ENCODE measurements around the gene ACTRT2.

The ACTRT2 gene

GRCh38 chr1:3064296-3064850, 43.1 kb downstream of the ACTRT2 start:
- Histone ChIP-seq H3K36me3 (ENCODE audit: control insufficient read depth in 1 of 2, insufficient read depth in 2 of 2, low read length in 2 of 2) (no peaks in the 10 kb centered on the region), H3K23ac (ENCODE audit: low read length) (no peak overlapping the region), H3K18ac (ENCODE audit: low read length) (no peak overlapping the region), H3K4me3 (ENCODE audit: low read depth, low read length) (no peak overlapping the region), H3K4ac (ENCODE audit: low read depth, low read length) (no peak overlapping the region), H3K9ac (ENCODE audit: low read length) (no peak overlapping the region), H2BK12ac (ENCODE audit: low read length) (no peak overlapping the region), H2BK120ac (ENCODE audit: insufficient read depth, low read length, poor library complexity) (no peak overlapping the region), H3K79me2 (ENCODE audit: control insufficient read depth, insufficient read depth, low read length, poor library complexity) (no peaks in the 10 kb centered on the region), H4K91ac (ENCODE audit: low read depth, low read length) (no peak overlapping the region), H2AK5ac (ENCODE audit: low read length) (no peak overlapping the region), H3K4me1 (ENCODE audit: control insufficient read depth in 1 of 2, insufficient read depth in 2 of 2, low read length in 2 of 2) (peaks cover 17 to 30% of the 10 kb centered on the region in 2 experiments), H3K79me1 (ENCODE audit: low read length) (peaks cover 8% of the 10 kb centered on the region), H3K27ac (ENCODE audit: low read depth, low read length) (no peak overlapping the region), H3K27me3 (ENCODE audit: insufficient read depth, low read length) (peaks cover 70% of the 10 kb centered on the region), H3K4me2 (ENCODE audit: low read length) (no peak overlapping the region), H4K8ac (ENCODE audit: low read depth, low read length) (no peak overlapping the region), H2BK5ac (ENCODE audit: low read depth, low read length, poor library complexity) (no peak overlapping the region), H3K9me3 (ENCODE audit: insufficient read depth, low read depth, low read length) (peaks cover 12% of the 10 kb centered on the region), H4K12ac (ENCODE audit: low read depth, low read length) (no peak overlapping the region), H3K14ac (ENCODE audit: low read length) (no peak overlapping the region), H2AFZ (ENCODE audit: insufficient read depth, low read length, poor library complexity) (no peak overlapping the region)
- no CpG with 5 or more reads among the region's 17 CpGs for WGBS (ENCODE audit: extremely low coverage, insufficient coverage, insufficient read length)
- DNase-seq, result no peak

DNA sequence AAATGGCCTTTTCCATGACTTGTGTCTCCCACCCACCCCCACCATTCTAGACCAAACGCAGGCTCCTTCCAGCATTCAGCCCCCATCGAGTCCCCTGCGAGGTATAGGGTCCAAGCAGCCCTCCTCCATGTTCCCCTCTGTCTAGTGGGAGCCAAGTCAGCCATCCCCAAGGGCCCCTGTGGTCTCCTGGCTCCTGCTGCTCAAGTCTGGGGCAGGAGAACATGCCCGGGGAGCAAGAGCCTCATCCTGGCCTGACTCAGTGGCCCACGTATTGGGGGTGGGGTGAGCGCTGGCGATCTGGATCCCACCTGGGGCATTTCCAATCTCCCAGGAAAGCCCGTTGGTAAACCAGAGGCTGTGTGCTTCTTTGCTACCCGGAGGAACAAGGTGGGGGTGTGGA, 43.6 kb downstream of the ACTRT2 start:
- no peak overlapping the region for H2AFZ ChIP-seq (ENCODE audit: insufficient read depth, low read length, poor library complexity)
- H4K91ac ChIP-seq (ENCODE audit: low read depth, low read length), result no peak overlapping the region
- H3K79me2 ChIP-seq (ENCODE audit: control insufficient read depth, insufficient read depth, low read length, poor library complexity), result no peaks in the 10 kb centered on the region
- H3K4me1 ChIP-seq (ENCODE audit: control insufficient read depth in 1 of 2, insufficient read depth in 2 of 2, low read length in 2 of 2), result peaks cover 17 to 30% of the 10 kb centered on the region in 2 experiments
- H4K12ac ChIP-seq (ENCODE audit: low read depth, low read length), result no peak overlapping the region
- no peak overlapping the region for H2AK5ac ChIP-seq (ENCODE audit: low read length)
- no peak overlapping the region for H2BK5ac ChIP-seq (ENCODE audit: low read depth, low read length, poor library complexity)
- H3K4me3 ChIP-seq (ENCODE audit: low read depth, low read length), result no peak overlapping the region
- H3K4ac ChIP-seq (ENCODE audit: low read depth, low read length), result no peak overlapping the region
- no peak overlapping the region for H3K18ac ChIP-seq (ENCODE audit: low read length)
- H3K27ac ChIP-seq (ENCODE audit: low read depth, low read length), result no peak overlapping the region
- peaks cover 75% of the 10 kb centered on the region for H3K27me3 ChIP-seq (ENCODE audit: insufficient read depth, low read length)
- H3K9me3 ChIP-seq (ENCODE audit: insufficient read depth, low read depth, low read length), result peaks cover 12% of the 10 kb centered on the region
- H3K9ac ChIP-seq (ENCODE audit: low read length), result no peak overlapping the region
- no peaks in the 10 kb centered on the region for H3K36me3 ChIP-seq (ENCODE audit: control insufficient read depth in 1 of 2, insufficient read depth in 2 of 2, low read length in 2 of 2)
- WGBS (ENCODE audit: extremely low coverage, insufficient coverage, insufficient read length), result no CpG with 5 or more reads among the region's 9 CpGs
- H2BK120ac ChIP-seq (ENCODE audit: insufficient read depth, low read length, poor library complexity), result no peak overlapping the region
- no peak overlapping the region for H3K4me2 ChIP-seq (ENCODE audit: low read length)
- H3K79me1 ChIP-seq (ENCODE audit: low read length), result peaks cover 8% of the 10 kb centered on the region
- H3K23ac ChIP-seq (ENCODE audit: low read length), result no peak overlapping the region
- DNase-seq, result no peak
- no peak overlapping the region for H4K8ac ChIP-seq (ENCODE audit: low read depth, low read length)
- H2BK12ac ChIP-seq (ENCODE audit: low read length), result no peak overlapping the region
- H3K14ac ChIP-seq (ENCODE audit: low read length), result no peak overlapping the region

DNA sequence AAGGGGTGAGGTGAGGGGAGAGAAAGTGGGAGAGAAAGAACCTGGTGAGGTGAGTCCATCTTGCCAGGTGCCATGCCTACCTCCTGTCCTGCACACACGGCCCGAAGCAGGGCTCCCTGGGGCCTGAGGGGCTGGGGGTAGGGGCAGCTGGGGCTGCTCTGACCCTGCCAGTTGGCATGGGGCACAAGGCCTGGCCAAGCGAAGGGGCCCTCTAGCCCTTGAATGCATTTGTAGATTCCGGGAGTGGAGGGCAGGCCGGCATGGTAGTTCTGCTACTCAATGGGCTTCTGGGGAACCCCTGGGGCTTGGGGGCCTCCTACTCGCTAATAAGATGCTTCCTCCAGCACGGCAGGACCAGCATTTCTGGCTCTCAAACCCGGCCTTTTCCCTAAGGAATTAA, 44.1 kb downstream of the ACTRT2 start:
- Histone ChIP-seq H4K12ac (ENCODE audit: low read depth, low read length) (no peak overlapping the region), H3K27ac (ENCODE audit: low read depth, low read length) (no peak overlapping the region), H3K79me2 (ENCODE audit: control insufficient read depth, insufficient read depth, low read length, poor library complexity) (no peaks in the 10 kb centered on the region), H3K27me3 (ENCODE audit: insufficient read depth, low read length) (peaks cover 78% of the 10 kb centered on the region), H2AK5ac (ENCODE audit: low read length) (no peak overlapping the region), H3K4ac (ENCODE audit: low read depth, low read length) (no peak overlapping the region), H2AFZ (ENCODE audit: insufficient read depth, low read length, poor library complexity) (no peak overlapping the region), H2BK120ac (ENCODE audit: insufficient read depth, low read length, poor library complexity) (no peak overlapping the region), H3K9me3 (ENCODE audit: insufficient read depth, low read depth, low read length) (peaks cover 12% of the 10 kb centered on the region), H3K23ac (ENCODE audit: low read length) (no peak overlapping the region), H3K9ac (ENCODE audit: low read length) (no peak overlapping the region), H3K36me3 (ENCODE audit: control insufficient read depth in 1 of 2, insufficient read depth in 2 of 2, low read length in 2 of 2) (no peaks in the 10 kb centered on the region), H3K79me1 (ENCODE audit: low read length) (peaks cover 8% of the 10 kb centered on the region), H3K14ac (ENCODE audit: low read length) (no peak overlapping the region), H3K18ac (ENCODE audit: low read length) (no peak overlapping the region), H2BK5ac (ENCODE audit: low read depth, low read length, poor library complexity) (no peak overlapping the region), H2BK12ac (ENCODE audit: low read length) (no peak overlapping the region), H3K4me2 (ENCODE audit: low read length) (no peak overlapping the region), H4K8ac (ENCODE audit: low read depth, low read length) (no peak overlapping the region), H4K91ac (ENCODE audit: low read depth, low read length) (no peak overlapping the region), H3K4me1 (ENCODE audit: control insufficient read depth in 1 of 2, insufficient read depth in 2 of 2, low read length in 2 of 2) (peaks cover 17 to 31% of the 10 kb centered on the region in 2 experiments), H3K4me3 (ENCODE audit: low read depth, low read length) (no peak overlapping the region)
- WGBS (ENCODE audit: extremely low coverage, insufficient coverage, insufficient read length), result no CpG with 5 or more reads among the region's 8 CpGs
- DNase-seq, result no peak

- H3K27me3 ChIP-seq (ENCODE audit: insufficient read depth, low read length), result peaks cover 82% of the 10 kb centered on the region
- WGBS (ENCODE audit: extremely low coverage, insufficient coverage, insufficient read length), result no CpG with 5 or more reads among the region's 7 CpGs
- H2AFZ ChIP-seq (ENCODE audit: insufficient read depth, low read length, poor library complexity), result no peak overlapping the region
- no peaks in the 10 kb centered on the region for H3K79me2 ChIP-seq (ENCODE audit: control insufficient read depth, insufficient read depth, low read length, poor library complexity)
- no peak overlapping the region for H4K8ac ChIP-seq (ENCODE audit: low read depth, low read length)
- no peak overlapping the region for H4K91ac ChIP-seq (ENCODE audit: low read depth, low read length)
- no peak overlapping the region for H3K14ac ChIP-seq (ENCODE audit: low read length)
- no peak overlapping the region for H3K27ac ChIP-seq (ENCODE audit: low read depth, low read length)
- H3K36me3 ChIP-seq (ENCODE audit: control insufficient read depth in 1 of 2, insufficient read depth in 2 of 2, low read length in 2 of 2), result no peaks in the 10 kb centered on the region
- peaks cover 8% of the 10 kb centered on the region for H3K79me1 ChIP-seq (ENCODE audit: low read length)
- no peak overlapping the region for H2AK5ac ChIP-seq (ENCODE audit: low read length)
- no peak for DNase-seq
- H3K4me3 ChIP-seq (ENCODE audit: low read depth, low read length), result no peak overlapping the region
- H2BK12ac ChIP-seq (ENCODE audit: low read length), result no peak overlapping the region
- H3K9ac ChIP-seq (ENCODE audit: low read length), result no peak overlapping the region
- H3K4me2 ChIP-seq (ENCODE audit: low read length), result no peak overlapping the region
- no peak overlapping the region for H3K23ac ChIP-seq (ENCODE audit: low read length)
- H4K12ac ChIP-seq (ENCODE audit: low read depth, low read length), result no peak overlapping the region
- H3K9me3 ChIP-seq (ENCODE audit: insufficient read depth, low read depth, low read length), result peaks cover 15% of the 10 kb centered on the region
- no peak overlapping the region for H2BK120ac ChIP-seq (ENCODE audit: insufficient read depth, low read length, poor library complexity)
- no peak overlapping the region for H3K4ac ChIP-seq (ENCODE audit: low read depth, low read length)
- no peak overlapping the region for H2BK5ac ChIP-seq (ENCODE audit: low read depth, low read length, poor library complexity)
- peaks cover 19 to 31% of the 10 kb centered on the region in 2 experiments for H3K4me1 ChIP-seq (ENCODE audit: control insufficient read depth in 1 of 2, insufficient read depth in 2 of 2, low read length in 2 of 2)
- no peak overlapping the region for H3K18ac ChIP-seq (ENCODE audit: low read length)
These were observed 44.5 kb downstream of the ACTRT2 start for GRCh38 chr1:3065797-3066196.
